GM12864 (cell line): ENCODE results near the gene CITED2.

Experiments used
- DNase-seq: peaks from one replicate; pipeline ENCODE4 v3.0.0-alpha.2; 2011; ENCODE audit warnings: low read depth
- H3K4me3 ChIP-seq: 2 replicates; pipeline ENCODE4 v1.5.1; 2011; ENCODE audit warnings: mild to moderate bottlenecking, low read depth, low read length, control low read depth
- TF ChIP-seq, protein P1 (sequence below): IDR thresholded peaks from 2 replicates; pipeline ENCODE4 v1.5.1; 2011; ENCODE audit warnings: low read depth, mild to moderate bottlenecking, moderate library complexity, low read length, control low read depth, inconsistent platforms; ENCODE audit errors: missing control alignments

CITED2 gene

DNA sequence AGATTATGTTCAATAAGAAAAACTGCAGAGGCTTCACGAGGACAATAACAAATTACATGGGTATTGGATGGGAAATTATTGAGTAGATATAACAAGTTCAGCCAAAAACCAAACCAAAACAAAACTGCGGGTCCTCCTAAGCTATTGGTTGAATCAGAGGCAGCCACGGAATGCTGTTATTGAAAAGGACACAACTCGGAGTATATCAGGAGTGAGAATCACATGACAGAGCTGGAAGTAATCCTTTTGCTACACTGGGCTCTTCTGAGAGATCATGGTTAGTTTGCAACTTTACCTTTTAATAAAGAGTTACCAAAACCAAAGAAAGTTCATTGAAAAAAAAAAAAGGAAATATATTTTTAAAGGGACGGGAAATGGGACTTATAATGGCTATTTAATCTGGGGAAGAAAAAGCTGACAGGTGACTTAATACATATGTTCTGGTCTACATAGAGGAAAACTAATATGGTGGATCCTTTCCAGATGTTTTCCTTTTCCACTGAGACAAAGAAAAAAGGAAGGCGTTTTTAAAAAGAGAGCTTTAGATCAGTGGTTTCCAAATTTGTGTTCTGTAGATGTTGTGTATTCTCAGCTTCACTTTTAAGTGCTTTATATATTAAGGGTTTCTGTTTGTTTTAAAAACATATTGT lies 6.9 kb upstream of the CITED2 start:
- DNase-seq: no peak
- no peak overlapping the region for H3K4me3 ChIP-seq
- TF ChIP-seq, protein P1, sequence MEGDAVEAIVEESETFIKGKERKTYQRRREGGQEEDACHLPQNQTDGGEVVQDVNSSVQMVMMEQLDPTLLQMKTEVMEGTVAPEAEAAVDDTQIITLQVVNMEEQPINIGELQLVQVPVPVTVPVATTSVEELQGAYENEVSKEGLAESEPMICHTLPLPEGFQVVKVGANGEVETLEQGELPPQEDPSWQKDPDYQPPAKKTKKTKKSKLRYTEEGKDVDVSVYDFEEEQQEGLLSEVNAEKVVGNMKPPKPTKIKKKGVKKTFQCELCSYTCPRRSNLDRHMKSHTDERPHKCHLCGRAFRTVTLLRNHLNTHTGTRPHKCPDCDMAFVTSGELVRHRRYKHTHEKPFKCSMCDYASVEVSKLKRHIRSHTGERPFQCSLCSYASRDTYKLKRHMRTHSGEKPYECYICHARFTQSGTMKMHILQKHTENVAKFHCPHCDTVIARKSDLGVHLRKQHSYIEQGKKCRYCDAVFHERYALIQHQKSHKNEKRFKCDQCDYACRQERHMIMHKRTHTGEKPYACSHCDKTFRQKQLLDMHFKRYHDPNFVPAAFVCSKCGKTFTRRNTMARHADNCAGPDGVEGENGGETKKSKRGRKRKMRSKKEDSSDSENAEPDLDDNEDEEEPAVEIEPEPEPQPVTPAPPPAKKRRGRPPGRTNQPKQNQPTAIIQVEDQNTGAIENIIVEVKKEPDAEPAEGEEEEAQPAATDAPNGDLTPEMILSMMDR: no peak

DNA sequence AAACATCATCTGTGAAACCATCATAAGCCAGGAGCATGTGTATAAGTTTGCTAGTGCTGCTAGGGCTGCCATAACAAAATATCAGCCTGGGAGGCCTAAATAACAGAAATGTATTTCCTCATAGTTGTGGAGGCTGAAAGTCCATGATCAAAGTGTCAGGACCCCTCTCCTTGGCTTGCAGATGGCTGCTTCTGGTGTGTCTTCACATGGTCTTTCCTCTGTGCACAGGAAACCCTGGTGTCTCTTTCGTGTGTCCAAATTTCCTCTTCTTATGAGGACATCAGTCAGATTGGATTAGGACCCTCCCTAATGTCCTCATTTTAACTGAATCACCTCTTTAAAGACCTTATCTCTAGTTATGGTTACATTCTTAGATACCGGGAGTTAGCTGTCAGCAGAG lies 6.2 kb upstream of the CITED2 start:
- no peak for DNase-seq
- TF ChIP-seq, protein P1: no peak

DNA sequence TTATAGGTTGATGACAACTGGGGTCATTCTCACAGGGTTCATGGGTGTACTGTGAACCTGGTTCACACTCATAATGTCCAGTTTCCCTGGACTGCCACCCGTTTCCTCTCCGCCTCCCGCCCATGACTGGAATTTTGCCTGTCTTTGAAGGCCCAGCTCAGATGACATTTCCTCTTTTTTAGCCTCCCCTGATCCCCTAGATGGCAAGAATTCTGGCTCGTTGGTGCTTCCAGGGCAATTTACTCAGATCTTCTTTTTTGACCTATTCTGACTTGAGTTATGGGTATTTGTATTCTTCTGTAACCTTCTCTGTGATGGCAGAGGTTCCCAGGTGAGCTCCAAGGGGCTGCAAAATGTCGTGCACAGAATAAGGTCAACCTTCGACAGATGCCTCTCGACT lies 5.7 kb upstream of the CITED2 start:
- TF ChIP-seq, protein P1: no peak
- H3K4me3 ChIP-seq: no peak overlapping the region
- DNase-seq: no peak

More for the DNA sequence above, 6.2 kb upstream of the CITED2 start:
- H3K4me3 ChIP-seq: no peak overlapping the region

DNA sequence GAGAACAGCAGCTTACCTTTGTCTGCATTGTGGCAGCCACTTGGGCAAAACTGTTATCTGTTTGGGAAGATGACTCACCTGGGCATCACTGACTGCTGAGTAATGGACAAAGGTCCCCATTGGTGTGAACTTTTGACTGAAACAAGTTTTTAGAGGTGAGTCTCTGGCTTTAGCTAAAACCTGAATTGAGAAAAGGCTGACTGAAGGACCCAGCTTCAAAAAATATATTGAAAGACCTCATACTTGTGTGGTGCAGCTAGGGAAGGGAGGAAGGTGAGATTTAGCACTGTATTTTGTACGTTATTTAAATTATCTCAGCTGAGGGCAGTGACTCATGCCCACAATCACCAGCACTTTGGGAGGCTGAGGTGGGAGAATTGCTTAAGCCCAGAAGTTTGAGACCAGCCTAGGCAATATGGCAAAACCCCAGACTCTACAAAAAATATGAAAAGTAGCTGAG lies 4.5 kb upstream of the CITED2 start:
- no peak overlapping the region for H3K4me3 ChIP-seq
- DNase-seq: no peak
- TF ChIP-seq, protein P1: no peak

DNA sequence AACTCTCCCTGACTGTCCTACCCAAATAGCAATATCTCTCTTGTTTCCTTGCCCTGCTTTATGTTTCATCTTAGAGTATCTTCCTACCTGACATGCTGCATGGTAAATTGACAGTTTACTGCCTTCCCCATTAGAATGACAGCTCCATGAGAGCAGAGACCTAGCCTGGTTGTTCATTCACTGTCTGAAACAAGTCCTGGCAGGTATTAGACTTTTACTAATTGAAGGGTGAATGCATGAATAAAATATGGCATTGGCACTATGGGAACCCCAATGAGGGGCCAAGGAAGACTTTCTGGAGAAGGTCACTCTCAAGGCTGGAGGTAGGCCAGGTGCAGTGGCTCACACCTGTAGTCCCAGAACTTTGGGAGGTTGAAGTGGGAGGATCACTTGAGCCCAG lies 3.8 kb upstream of the CITED2 start:
- no peak for DNase-seq
- H3K4me3 ChIP-seq: no peak overlapping the region
- TF ChIP-seq, protein P1: no peak

DNA sequence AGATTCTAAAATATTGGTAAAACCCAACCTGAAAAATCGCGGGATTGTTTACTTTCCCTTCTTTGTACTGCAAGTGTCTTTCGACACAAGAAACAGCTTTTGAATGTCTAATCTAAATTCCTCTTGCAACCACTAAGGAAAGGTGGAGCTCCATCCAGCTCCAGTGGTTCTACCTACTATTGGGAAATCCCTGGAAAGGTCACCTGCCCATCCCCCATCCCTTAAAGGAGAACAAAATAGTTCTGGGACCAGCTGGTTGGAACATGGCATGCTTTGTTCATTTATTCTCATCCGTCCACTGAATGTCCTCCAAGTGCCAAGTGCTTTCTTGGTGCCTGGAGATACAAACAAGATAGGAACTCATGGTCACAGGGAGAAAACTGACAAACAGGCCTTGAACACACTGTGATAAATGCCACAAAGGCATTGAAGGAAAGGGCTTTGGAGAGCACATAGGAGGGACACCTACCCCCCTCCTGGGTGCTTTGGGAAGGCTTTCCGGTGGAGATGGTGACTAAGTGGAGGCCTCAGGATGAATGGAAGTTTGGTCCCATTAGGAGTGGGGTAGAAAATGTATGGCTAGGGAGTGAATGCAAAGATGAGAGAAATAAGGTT lies 2.3 kb upstream of the CITED2 start:
- TF ChIP-seq, protein P1: no peak
- no peak overlapping the region for H3K4me3 ChIP-seq
- no peak for DNase-seq

DNA sequence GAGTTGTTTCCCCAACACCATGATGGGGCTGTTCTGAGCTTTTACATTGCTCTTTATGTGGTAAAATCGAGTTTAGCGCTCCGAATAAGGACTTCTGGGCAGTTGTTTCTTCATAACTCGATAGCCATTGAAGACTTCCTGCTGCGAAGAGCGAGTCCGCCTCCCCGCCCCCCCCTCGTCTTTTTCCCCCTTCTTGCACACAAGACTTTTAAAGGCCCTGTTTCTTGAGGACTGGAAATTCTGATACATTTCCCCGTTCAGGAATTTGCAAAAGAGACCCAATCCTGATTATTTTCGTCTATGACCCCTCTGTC lies 1.5 kb upstream of the CITED2 start:
- H3K4me3 ChIP-seq: peak overlapping the region; percentile 91
- DNase-seq: no peak
- TF ChIP-seq, protein P1: no peak
